ENCODE data around the gene ABCC8. TPM values are rescaled to one million over a fixed set of nuclear protein-coding genes. Genes with fewer than 3 reads are reported as not detected.

ABCC8 gene
- total and polyA plus RNA-seq, 2 of the 8 experiments (the other 6 are each of a cell fraction or from before 2014, with no cell fraction given): 3.7 to 4.9 TPM

- H3K4me1 ChIP-seq (replicated peaks in 1 of 4; ENCODE audit: control insufficient read depth in 3 of 4, insufficient read depth in 4 of 4, low read length in 3 of 4): no peaks in the 10 kb centered on the region
- no peaks in the 10 kb centered on the region for H3K23me2 ChIP-seq (ENCODE audit: low read depth, low read length)
- no peak overlapping the region for H2BK120ac ChIP-seq (replicated peaks; ENCODE audit: low read depth, low read length)
- peaks cover 2% of the 10 kb centered on the region in 2 experiments for H4K20me1 ChIP-seq (replicated peaks in 1 of 2; ENCODE audit: control insufficient read depth in 1 of 2, insufficient read depth in 2 of 2, low read length in 2 of 2)
- 88% methylated on average over 11 of the region's 11 CpGs; no CpG with 5 or more reads in 1 of the 2 experiments for WGBS, 2 experiments (ENCODE audit: extremely low coverage in 1 of 2, insufficient coverage in 1 of 2, insufficient read length in 1 of 2, insufficient replicate concordance in 2 of 2, low coverage in 1 of 2, low lambda C conversion rate in 2 of 2, missing lambda C conversion rate in 1 of 2)
- H2AFZ ChIP-seq (ENCODE audit: low read length): no peak overlapping the region
- H2BK15ac ChIP-seq (ENCODE audit: low read length): 0 out of 2 replicates have a peak overlapping the region, but pooled peaks have one; percentile 53
- no peaks in the 10 kb centered on the region for H3K27me3 ChIP-seq (replicated peaks in 1 of 4; ENCODE audit: control insufficient read depth in 3 of 4, extremely low read depth in 1 of 4, insufficient read depth in 3 of 4, low read length in 3 of 4)
- H3K14ac ChIP-seq (ENCODE audit: insufficient read length): no peak overlapping the region
- no peak overlapping the region for H3K4ac ChIP-seq (replicated peaks; ENCODE audit: insufficient read length, low read depth, low read length)
- H2AK5ac ChIP-seq (ENCODE audit: low read depth, low read length): no peak overlapping the region
- no peak overlapping the region for H3K4me2 ChIP-seq (ENCODE audit: insufficient read depth in 1 of 2, low read depth in 2 of 2, low read length in 2 of 2)
- no peaks in the 10 kb centered on the region for H3K79me2 ChIP-seq (ENCODE audit: control insufficient read depth in 1 of 2, insufficient read depth in 2 of 2, low read length in 2 of 2)
- H3K27ac ChIP-seq (ENCODE audit: low read depth, low read length): no peak overlapping the region
- H2BK5ac ChIP-seq (ENCODE audit: low read depth, low read length): no peak overlapping the region
- H3K56ac ChIP-seq (replicated peaks; ENCODE audit: insufficient read length, low read depth, low read length): no peak overlapping the region
- no peaks in the 10 kb centered on the region for H3K79me1 ChIP-seq (ENCODE audit: low read depth, low read length)
- no peak for FAIRE-seq
- H3K9me3 ChIP-seq (ENCODE audit: insufficient read depth in 2 of 2, low read depth in 1 of 2, low read length in 1 of 2): no peaks in the 10 kb centered on the region; a peak in 1 of 4 replicates
- no peak overlapping the region for H3K4me3 ChIP-seq (ENCODE audit: extremely low read depth in 1 of 4, insufficient read depth in 2 of 4, low read depth in 3 of 4, low read length in 4 of 4)
- no peak overlapping the region for H3K23ac ChIP-seq (ENCODE audit: insufficient read length)
- ChIA-PET CTCF (ENCODE audit: partially characterized antibody) (interaction anchor here (1.0 to 3.1 kb wide), 10 partner anchors 10 to 80 kb away, joined by 3 to 25 read pairs (median 5); no protein-coding TSS in a partner anchor), POLR2A (ENCODE audit: partially characterized antibody) (interaction anchor here (1.7 kb wide), 1 partner anchor 14 kb away, joined by 6 read pairs; no protein-coding TSS in a partner anchor)
- H4K8ac ChIP-seq (ENCODE audit: extremely low read depth, insufficient read depth, low read length): no peak overlapping the region
- no peak overlapping the region for H3K18ac ChIP-seq (ENCODE audit: extremely low read depth, low read length)
- 0 out of 2 replicates have a peak overlapping the region, but pooled peaks have one; percentile 21 for H2BK20ac ChIP-seq (ENCODE audit: low read length)
- no peak overlapping the region for H3K9ac ChIP-seq (replicated peaks in 1 of 4; ENCODE audit: extremely low read depth in 1 of 4, low read depth in 3 of 4, low read length in 3 of 4)
- no peak overlapping the region for H4K91ac ChIP-seq (replicated peaks; ENCODE audit: insufficient read length, low read length)
- DNase-seq (ENCODE audit: low read depth in 1 of 2, low spot score in 2 of 2): no peak
- no peak for TF ChIP-seq SIRT6 (IDR thresholded peaks at IDR 0.05; ENCODE audit: low read length)
- TF ChIP-seq SIN3A (conservative IDR thresholded peaks at IDR 0.05 in 1 of 2, IDR thresholded peaks at IDR 0.05 in 1 of 2; ENCODE audit: low read depth in 1 of 2, low read length in 2 of 2): no peak
- TF ChIP-seq KDM1A (IDR thresholded peaks at IDR 0.05; ENCODE audit: borderline replicate concordance, low read length): no peak
- no peak for TF ChIP-seq POLR2A (IDR thresholded peaks at IDR 0.05; ENCODE audit: control extremely low read depth in 1 of 2, low read depth in 2 of 2, low read length in 2 of 2)
- no peak for TF ChIP-seq GABPA (IDR thresholded peaks at IDR 0.05; ENCODE audit: borderline replicate concordance, insufficient read depth, low read length)
- no peak for TF ChIP-seq MAX (IDR thresholded peaks at IDR 0.05)
- TF ChIP-seq RAD21 (IDR thresholded peaks at IDR 0.05 in 1 of 2, conservative IDR thresholded peaks at IDR 0.05 in 1 of 2; ENCODE audit: low read depth in 2 of 2, low read length in 2 of 2): no peak
- no peak for TF ChIP-seq SAP30 (IDR thresholded peaks at IDR 0.05; ENCODE audit: insufficient read depth, insufficient replicate concordance, low read length)
- TF ChIP-seq E2F6 (IDR thresholded peaks at IDR 0.05): no peak
- no peak for TF ChIP-seq PHF8 (conservative IDR thresholded peaks at IDR 0.05; ENCODE audit: low read depth, low read length)
- H4K5ac ChIP-seq (ENCODE audit: insufficient read length, low read depth, low read length): no peak overlapping the region
- H3K36me3 ChIP-seq (ENCODE audit: control insufficient read depth in 2 of 4, insufficient read depth in 4 of 4, low read length in 3 of 4): no peaks in the 10 kb centered on the region
- no peak overlapping the region for H2BK12ac ChIP-seq (ENCODE audit: low read depth, low read length)
These were observed 13.0 kb downstream of the ABCC8 start for GRCh38 chr11:17463546-17464174.
